ENCODE data around the gene ROBO1. TPM values are rescaled to one million over a fixed set of nuclear protein-coding genes. Genes with fewer than 3 reads are reported as not detected.

Gene ROBO1
- total RNA-seq, 1 donor from 2014 or later: 71.7 TPM

- no peaks in the 10 kb centered on the region for H3K36me3 Mint-ChIP-seq (ENCODE audit: low read depth, unreplicated experiment)
These were observed 754.8 kb downstream of the ROBO1 start for GRCh38 chr3:79012946-79013362.

DNA sequence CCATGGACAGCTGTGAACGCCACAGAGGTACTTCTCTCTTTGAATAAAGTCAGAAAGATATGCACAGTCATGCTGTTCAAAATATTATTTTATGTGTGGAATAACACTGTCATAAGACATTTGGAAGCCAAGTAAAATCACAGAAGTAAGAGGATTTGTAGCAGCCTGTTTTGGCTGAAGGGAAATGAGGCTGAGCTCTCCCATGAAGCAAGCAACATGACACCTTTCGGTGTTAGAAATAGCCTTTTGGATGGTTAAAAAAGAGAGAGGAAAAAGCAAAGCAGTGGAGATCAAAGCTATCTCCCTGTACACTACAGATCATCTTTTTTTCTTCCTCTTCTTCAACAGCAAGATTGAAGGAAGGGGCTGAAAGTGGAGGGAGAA, 755.3 kb downstream of the ROBO1 start:
- FAIRE-seq: no peak
- no peak overlapping the region for H3K9ac ChIP-seq (ENCODE audit: low read length)
- peaks cover 33% of the 10 kb centered on the region for H4K20me1 ChIP-seq (ENCODE audit: insufficient read depth, low read length)
- no peak overlapping the region for H3K27ac ChIP-seq (ENCODE audit: low read depth, low read length)
- H3K4me2 ChIP-seq (ENCODE audit: low read length): no peak overlapping the region
- peaks cover 16% of the 10 kb centered on the region for H3K4me1 Mint-ChIP-seq (ENCODE audit: low read depth, unreplicated experiment)
- TF ChIP-seq CTCF (IDR thresholded peaks at IDR 0.05; ENCODE audit: insufficient read depth, low read depth, low read length) (no peak), EZH2 (IDR thresholded peaks at IDR 0.05; ENCODE audit: insufficient read depth, low read length) (no peak)
- no peak overlapping the region for H3K27ac Mint-ChIP-seq (ENCODE audit: unreplicated experiment)
- H3K27me3 ChIP-seq (ENCODE audit: insufficient read depth, low read length): no peaks in the 10 kb centered on the region
- no peaks in the 10 kb centered on the region for H3K36me3 ChIP-seq (ENCODE audit: insufficient read depth, low read length)
- no peaks in the 10 kb centered on the region for H3K27me3 Mint-ChIP-seq (ENCODE audit: low read depth, unreplicated experiment)
- H3K9me3 ChIP-seq (ENCODE audit: insufficient read depth, low read depth, low read length): no peaks in the 10 kb centered on the region
- no peaks in the 10 kb centered on the region for H3K9me3 Mint-ChIP-seq (ENCODE audit: unreplicated experiment)
- no peak for DNase-seq (ENCODE audit: low read depth)
- no peak overlapping the region for H2AFZ ChIP-seq (ENCODE audit: low read depth, low read length)
- no peak overlapping the region for H3K4me3 Mint-ChIP-seq (ENCODE audit: unreplicated experiment)
- no peaks in the 10 kb centered on the region for H3K4me1 ChIP-seq (ENCODE audit: insufficient read depth, low read length)
- H3K36me3 Mint-ChIP-seq (ENCODE audit: low read depth, unreplicated experiment): no peaks in the 10 kb centered on the region
- H3K4me3 ChIP-seq (ENCODE audit: insufficient read depth, low read depth, low read length): no peak overlapping the region
- peaks cover 73% of the 10 kb centered on the region for H3K79me2 ChIP-seq (ENCODE audit: insufficient read depth, low read length)

More at GRCh38 chr3:79012946-79013362, 754.8 kb downstream of the ROBO1 start:
- no peak for TF ChIP-seq CTCF (IDR thresholded peaks at IDR 0.05; ENCODE audit: insufficient read depth, low read depth, low read length)
- TF ChIP-seq EZH2 (IDR thresholded peaks at IDR 0.05; ENCODE audit: insufficient read depth, low read length): no peak
- FAIRE-seq (no peak), DNase-seq (ENCODE audit: low read depth) (no peak)
- no peak overlapping the region for H3K9ac ChIP-seq (ENCODE audit: low read length)
- no peaks in the 10 kb centered on the region for H3K9me3 ChIP-seq (ENCODE audit: insufficient read depth, low read depth, low read length)
- no peaks in the 10 kb centered on the region for H3K27me3 ChIP-seq (ENCODE audit: insufficient read depth, low read length)
- H3K4me1 ChIP-seq (ENCODE audit: insufficient read depth, low read length): no peaks in the 10 kb centered on the region
- Mint-ChIP-seq H3K4me3 (ENCODE audit: unreplicated experiment) (no peak overlapping the region), H3K4me1 (ENCODE audit: low read depth, unreplicated experiment) (peaks cover 16% of the 10 kb centered on the region), H3K27ac (ENCODE audit: unreplicated experiment) (no peak overlapping the region), H3K9me3 (ENCODE audit: unreplicated experiment) (no peaks in the 10 kb centered on the region), H3K27me3 (ENCODE audit: low read depth, unreplicated experiment) (no peaks in the 10 kb centered on the region)
- H3K4me3 ChIP-seq (ENCODE audit: insufficient read depth, low read depth, low read length): no peak overlapping the region
- no peak overlapping the region for H2AFZ ChIP-seq (ENCODE audit: low read depth, low read length)
- no peak overlapping the region for H3K27ac ChIP-seq (ENCODE audit: low read depth, low read length)
- H4K20me1 ChIP-seq (ENCODE audit: insufficient read depth, low read length): peaks cover 33% of the 10 kb centered on the region
- H3K79me2 ChIP-seq (ENCODE audit: insufficient read depth, low read length): peaks cover 77% of the 10 kb centered on the region
- H3K4me2 ChIP-seq (ENCODE audit: low read length): no peak overlapping the region
- no peaks in the 10 kb centered on the region for H3K36me3 ChIP-seq (ENCODE audit: insufficient read depth, low read length)

GRCh38 chr3:79011821-79012529, 755.8 kb downstream of the ROBO1 start:
- TF ChIP-seq CTCF (IDR thresholded peaks at IDR 0.05; ENCODE audit: insufficient read depth, low read depth, low read length) (no peak), EZH2 (IDR thresholded peaks at IDR 0.05; ENCODE audit: insufficient read depth, low read length) (no peak)
- Mint-ChIP-seq H3K27ac (ENCODE audit: unreplicated experiment) (no peak overlapping the region), H3K4me1 (ENCODE audit: low read depth, unreplicated experiment) (peaks cover 16% of the 10 kb centered on the region), H3K4me3 (ENCODE audit: unreplicated experiment) (no peak overlapping the region), H3K36me3 (ENCODE audit: low read depth, unreplicated experiment) (no peaks in the 10 kb centered on the region), H3K9me3 (ENCODE audit: unreplicated experiment) (no peaks in the 10 kb centered on the region), H3K27me3 (ENCODE audit: low read depth, unreplicated experiment) (no peaks in the 10 kb centered on the region)
- Histone ChIP-seq H2AFZ (ENCODE audit: low read depth, low read length) (no peak overlapping the region), H3K27ac (ENCODE audit: low read depth, low read length) (no peak overlapping the region), H3K9ac (ENCODE audit: low read length) (no peak overlapping the region), H3K79me2 (ENCODE audit: insufficient read depth, low read length) (peaks cover 69% of the 10 kb centered on the region), H3K27me3 (ENCODE audit: insufficient read depth, low read length) (no peaks in the 10 kb centered on the region), H3K9me3 (ENCODE audit: insufficient read depth, low read depth, low read length) (no peaks in the 10 kb centered on the region), H3K4me1 (ENCODE audit: insufficient read depth, low read length) (no peaks in the 10 kb centered on the region), H3K4me2 (ENCODE audit: low read length) (no peak overlapping the region), H4K20me1 (ENCODE audit: insufficient read depth, low read length) (peaks cover 29% of the 10 kb centered on the region), H3K36me3 (ENCODE audit: insufficient read depth, low read length) (no peaks in the 10 kb centered on the region), H3K4me3 (ENCODE audit: insufficient read depth, low read depth, low read length) (no peak overlapping the region)
- DNase-seq (ENCODE audit: low read depth) (no peak), FAIRE-seq (no peak)
